ENCODE measurements around the gene G6PC2. TPM values are rescaled to one million over a fixed set of nuclear protein-coding genes. Genes with fewer than 3 reads are reported as not detected.
"Not testable (repeated sequence)": the region's sequence is repeated elsewhere in the genome, so short reads cannot be mapped to it uniquely, and the experiment has no call there.

The G6PC2 gene
- total RNA-seq, 1 experiment from 2014 or later: not detected

GRCh38 chr2:168928113-168928831 is 27.2 kb downstream of the G6PC2 start:
- no peak overlapping the region for H3K4me3 Mint-ChIP-seq (ENCODE audit: unreplicated experiment)
- Histone ChIP-seq H3K27me3 (replicated peaks; ENCODE audit: control insufficient read depth, insufficient read depth, low read length) (no peaks in the 10 kb centered on the region), H3K4me1 (no peaks in the 10 kb centered on the region), H3K36me3 (ENCODE audit: control insufficient read depth, insufficient read depth, low read length) (no peaks in the 10 kb centered on the region), H3K4me3 (ENCODE audit: low read depth, low read length) (no peak overlapping the region), H3K9me3 (no peaks in the 10 kb centered on the region)
- no peak for DNase-seq
- no peak overlapping the region for H3K27ac Mint-ChIP-seq (ENCODE audit: unreplicated experiment)
- no peaks in the 10 kb centered on the region for H3K9me3 Mint-ChIP-seq (ENCODE audit: unreplicated experiment)
- no peaks in the 10 kb centered on the region for H3K4me1 Mint-ChIP-seq (ENCODE audit: low read depth, unreplicated experiment)
- peaks cover 24% of the 10 kb centered on the region for H3K27me3 Mint-ChIP-seq (ENCODE audit: insufficient read depth, unreplicated experiment)
- ChIA-PET CTCF (no interaction called here), POLR2A (no interaction called here)
- BruUV-seq (replicated peaks): no TSS peak
- no peaks in the 10 kb centered on the region for H3K36me3 Mint-ChIP-seq (ENCODE audit: insufficient read depth, unreplicated experiment)
- intact Hi-C loops (cut with micrococcal nuclease; ENCODE audit: unreplicated experiment): no loop called here
- no peak for TF ChIP-seq CTCF (IDR thresholded peaks at IDR 0.05; ENCODE audit: insufficient read depth in 1 of 2, low read depth in 1 of 2, low read length in 1 of 2, severe bottlenecking in 1 of 2, unreplicated experiment in 1 of 2)

GRCh38 chr2:168929031-168929430 is 27.9 kb downstream of the G6PC2 start:
- no peaks in the 10 kb centered on the region for H3K36me3 Mint-ChIP-seq (ENCODE audit: insufficient read depth, unreplicated experiment)
- peaks cover 19% of the 10 kb centered on the region for H3K27me3 Mint-ChIP-seq (ENCODE audit: insufficient read depth, unreplicated experiment)
- no peaks in the 10 kb centered on the region for H3K4me1 ChIP-seq
- no peaks in the 10 kb centered on the region for H3K36me3 ChIP-seq (ENCODE audit: control insufficient read depth, insufficient read depth, low read length)
- no peak overlapping the region for H3K27ac Mint-ChIP-seq (ENCODE audit: unreplicated experiment)
- H3K4me1 Mint-ChIP-seq (ENCODE audit: low read depth, unreplicated experiment): no peaks in the 10 kb centered on the region
- CTCF ChIA-PET: no interaction called here
- H3K4me3 ChIP-seq (ENCODE audit: low read depth, low read length): no peak overlapping the region
- DNase-seq: no peak
- H3K9me3 Mint-ChIP-seq (ENCODE audit: unreplicated experiment): no peaks in the 10 kb centered on the region
- POLR2A ChIA-PET: no interaction called here
- TF ChIP-seq CTCF (IDR thresholded peaks at IDR 0.05; ENCODE audit: insufficient read depth in 1 of 2, low read depth in 1 of 2, low read length in 1 of 2, severe bottlenecking in 1 of 2, unreplicated experiment in 1 of 2): no peak
- no peaks in the 10 kb centered on the region for H3K9me3 ChIP-seq
- H3K27me3 ChIP-seq (replicated peaks; ENCODE audit: control insufficient read depth, insufficient read depth, low read length): no peaks in the 10 kb centered on the region
- intact Hi-C loops (cut with micrococcal nuclease; ENCODE audit: unreplicated experiment): no loop called here
- H3K4me3 Mint-ChIP-seq (ENCODE audit: unreplicated experiment): no peak overlapping the region
- BruUV-seq (replicated peaks): no TSS peak

GRCh38 chr2:168930242-168930641 is 29.2 kb downstream of the G6PC2 start:
- Mint-ChIP-seq H3K36me3 (ENCODE audit: insufficient read depth, unreplicated experiment) (no peaks in the 10 kb centered on the region), H3K27me3 (ENCODE audit: insufficient read depth, unreplicated experiment) (peaks cover 14% of the 10 kb centered on the region), H3K9me3 (ENCODE audit: unreplicated experiment) (no peaks in the 10 kb centered on the region), H3K27ac (ENCODE audit: unreplicated experiment) (no peak overlapping the region), H3K4me1 (ENCODE audit: low read depth, unreplicated experiment) (no peaks in the 10 kb centered on the region), H3K4me3 (ENCODE audit: unreplicated experiment) (no peak overlapping the region)
- ChIA-PET CTCF (no interaction called here), POLR2A (no interaction called here)
- H3K9me3 ChIP-seq: no peaks in the 10 kb centered on the region
- no peaks in the 10 kb centered on the region for H3K27me3 ChIP-seq (replicated peaks; ENCODE audit: control insufficient read depth, insufficient read depth, low read length)
- H3K4me1 ChIP-seq: no peaks in the 10 kb centered on the region
- no peak for DNase-seq
- H3K4me3 ChIP-seq (ENCODE audit: low read depth, low read length): no peak overlapping the region
- intact Hi-C loops (cut with micrococcal nuclease; ENCODE audit: unreplicated experiment): no loop called here
- BruUV-seq (replicated peaks): no TSS peak
- no peak for TF ChIP-seq CTCF (IDR thresholded peaks at IDR 0.05; ENCODE audit: insufficient read depth in 1 of 2, low read depth in 1 of 2, low read length in 1 of 2, severe bottlenecking in 1 of 2, unreplicated experiment in 1 of 2)
- no peaks in the 10 kb centered on the region for H3K36me3 ChIP-seq (ENCODE audit: control insufficient read depth, insufficient read depth, low read length)

- DNase-seq; H3K4me3 ChIP-seq (ENCODE audit: low read depth, low read length); intact Hi-C loops (cut with micrococcal nuclease; ENCODE audit: unreplicated experiment); H3K9me3 Mint-ChIP-seq (ENCODE audit: unreplicated experiment); H3K4me1 ChIP-seq; H3K27me3 ChIP-seq (replicated peaks; ENCODE audit: control insufficient read depth, insufficient read depth, low read length); H3K36me3 Mint-ChIP-seq (ENCODE audit: insufficient read depth, unreplicated experiment); H3K4me3 Mint-ChIP-seq (ENCODE audit: unreplicated experiment); H3K27ac Mint-ChIP-seq (ENCODE audit: unreplicated experiment); H3K9me3 ChIP-seq; BruUV-seq (replicated peaks); POLR2A ChIA-PET; H3K4me1 Mint-ChIP-seq (ENCODE audit: low read depth, unreplicated experiment); H3K36me3 ChIP-seq (ENCODE audit: control insufficient read depth, insufficient read depth, low read length): not testable (repeated sequence)
- peaks cover 14% of the 10 kb centered on the region for H3K27me3 Mint-ChIP-seq (ENCODE audit: insufficient read depth, unreplicated experiment)
- CTCF ChIA-PET: interaction anchor here (0.6 kb wide), 1 partner anchor 634 kb away, joined by 3 read pairs; no protein-coding TSS in a partner anchor
Observed at GRCh38 chr2:168932174-168932573, 31.1 kb downstream of the G6PC2 start.
